Erythroblast (primary cell): Measurements from ENCODE around the gene EPHA2.

Experiments
- GATA1 ChIP-seq: IDR thresholded peaks from 2 replicates; pipeline ENCODE4 v1.6.1; 2011; ENCODE audit warnings: low read depth, mild to moderate bottlenecking, control low read depth, low read length, moderate library complexity
- POLR2A ChIP-seq: IDR thresholded peaks from 2 replicates; pipeline ENCODE4 v1.6.1; 2011; ENCODE audit warnings: mild to moderate bottlenecking, low read length

DNA sequence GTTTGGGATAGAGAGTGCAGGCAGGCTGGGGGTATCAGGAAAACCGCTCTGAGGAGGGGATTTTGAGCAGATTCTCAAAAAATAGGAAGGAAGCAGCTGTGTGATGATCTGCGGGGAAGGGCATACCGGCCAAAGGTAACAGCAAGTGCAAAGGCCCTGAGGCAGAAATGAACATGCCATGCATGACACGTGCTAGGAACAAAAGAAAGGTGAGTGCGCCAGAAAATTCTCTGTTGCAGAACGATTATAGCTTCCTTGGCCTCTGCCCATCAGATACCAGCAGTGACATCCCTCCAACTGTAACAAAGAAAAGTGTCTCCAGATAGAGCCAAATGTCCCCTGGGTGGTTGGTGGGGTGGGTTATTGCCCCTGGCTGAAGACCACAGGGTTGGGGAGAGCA is 45.4 kb downstream of the EPHA2 start:
- no peak for TF ChIP-seq POLR2A
- TF ChIP-seq GATA1: no peak
